GM18499 (cell line): ENCODE results near the gene SEMG1.

Source experiments
- ATAC-seq: cut with Tn5 transposase; IDR thresholded peaks from one replicate; pipeline ENCODE4 v1.9.1; 2021; ENCODE audit warnings: moderate number of reproducible peaks; ENCODE audit not compliant: insufficient read depth, unreplicated experiment

The SEMG1 gene, protein sequence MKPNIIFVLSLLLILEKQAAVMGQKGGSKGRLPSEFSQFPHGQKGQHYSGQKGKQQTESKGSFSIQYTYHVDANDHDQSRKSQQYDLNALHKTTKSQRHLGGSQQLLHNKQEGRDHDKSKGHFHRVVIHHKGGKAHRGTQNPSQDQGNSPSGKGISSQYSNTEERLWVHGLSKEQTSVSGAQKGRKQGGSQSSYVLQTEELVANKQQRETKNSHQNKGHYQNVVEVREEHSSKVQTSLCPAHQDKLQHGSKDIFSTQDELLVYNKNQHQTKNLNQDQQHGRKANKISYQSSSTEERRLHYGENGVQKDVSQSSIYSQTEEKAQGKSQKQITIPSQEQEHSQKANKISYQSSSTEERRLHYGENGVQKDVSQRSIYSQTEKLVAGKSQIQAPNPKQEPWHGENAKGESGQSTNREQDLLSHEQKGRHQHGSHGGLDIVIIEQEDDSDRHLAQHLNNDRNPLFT

DNA sequence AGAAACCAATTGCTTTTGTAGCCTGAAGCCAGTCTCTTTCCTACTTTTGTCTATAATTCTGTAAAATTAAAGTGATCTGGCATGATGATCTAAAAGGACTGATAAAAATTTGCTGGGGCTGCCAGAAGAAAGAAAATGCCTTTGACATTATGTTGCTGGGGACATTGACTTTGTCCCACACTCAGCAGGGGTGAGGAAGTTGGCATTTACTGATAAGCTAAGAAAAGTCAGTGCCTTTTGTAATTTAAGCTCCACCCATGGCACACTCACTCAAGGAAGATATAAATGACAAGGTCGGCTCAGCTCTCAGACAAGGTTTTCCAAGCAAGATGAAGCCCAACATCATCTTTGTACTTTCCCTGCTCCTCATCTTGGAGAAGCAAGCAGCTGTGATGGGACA is at the start of gene SEMG1:
Gene SEMG1, plus strand, starts transcription at position 309 of the 400 bp plus-strand sequence. Its CDS starts 21 bp downstream, at position 330.
- no peak for ATAC-seq

- no peak for ATAC-seq
Measured at GRCh38 chr20:45157962-45158361, 48.9 kb upstream of the SEMG1 start.

DNA sequence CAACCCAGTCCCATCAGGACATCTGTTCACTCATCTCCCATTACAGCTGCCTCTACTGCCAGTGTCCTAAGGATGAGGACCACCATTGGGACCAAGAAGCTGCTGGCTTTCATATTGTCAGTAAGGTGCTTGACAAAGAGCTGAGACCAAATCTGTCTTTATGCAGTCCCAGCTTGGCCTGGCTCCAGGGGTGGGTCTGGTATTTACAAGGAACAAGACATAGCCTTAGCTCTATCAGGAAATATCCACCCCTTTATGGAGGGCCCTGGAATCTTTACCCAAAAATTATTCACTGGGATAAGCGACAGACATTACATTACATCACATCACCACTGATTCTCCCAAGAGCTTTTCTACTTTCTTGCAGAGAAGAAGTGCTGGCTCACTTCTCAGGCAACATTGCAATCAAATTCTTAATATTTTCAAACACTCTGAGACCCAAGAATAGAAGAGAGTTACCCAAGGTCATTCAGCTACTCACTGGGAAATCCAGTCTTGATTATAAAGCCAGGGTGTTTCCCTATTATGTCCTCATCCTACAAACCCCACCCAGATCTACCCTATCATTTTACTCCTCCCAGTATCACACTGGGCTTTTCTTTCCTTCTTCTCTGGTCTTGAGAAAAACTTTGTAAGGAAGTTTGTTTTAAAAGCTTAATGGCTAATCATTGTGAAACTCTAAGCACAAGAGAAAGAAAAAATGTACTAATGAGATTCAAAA is 43.6 kb upstream of the SEMG1 start:
- ATAC-seq, result no peak

- ATAC-seq, result no peak
Measured at GRCh38 chr20:45164906-45165305, 41.9 kb upstream of the SEMG1 start.

GRCh38 chr20:45173522-45173921 is 33.3 kb upstream of the SEMG1 start:
- no peak for ATAC-seq

- ATAC-seq, result no peak
Measured at GRCh38 chr20:45174434-45175364, 32.1 kb upstream of the SEMG1 start, which contains the start of gene PI3. Gene PI3 (plus strand): TSS chr20:45174902. CDS start chr20:45174923, 21 bp downstream.

DNA sequence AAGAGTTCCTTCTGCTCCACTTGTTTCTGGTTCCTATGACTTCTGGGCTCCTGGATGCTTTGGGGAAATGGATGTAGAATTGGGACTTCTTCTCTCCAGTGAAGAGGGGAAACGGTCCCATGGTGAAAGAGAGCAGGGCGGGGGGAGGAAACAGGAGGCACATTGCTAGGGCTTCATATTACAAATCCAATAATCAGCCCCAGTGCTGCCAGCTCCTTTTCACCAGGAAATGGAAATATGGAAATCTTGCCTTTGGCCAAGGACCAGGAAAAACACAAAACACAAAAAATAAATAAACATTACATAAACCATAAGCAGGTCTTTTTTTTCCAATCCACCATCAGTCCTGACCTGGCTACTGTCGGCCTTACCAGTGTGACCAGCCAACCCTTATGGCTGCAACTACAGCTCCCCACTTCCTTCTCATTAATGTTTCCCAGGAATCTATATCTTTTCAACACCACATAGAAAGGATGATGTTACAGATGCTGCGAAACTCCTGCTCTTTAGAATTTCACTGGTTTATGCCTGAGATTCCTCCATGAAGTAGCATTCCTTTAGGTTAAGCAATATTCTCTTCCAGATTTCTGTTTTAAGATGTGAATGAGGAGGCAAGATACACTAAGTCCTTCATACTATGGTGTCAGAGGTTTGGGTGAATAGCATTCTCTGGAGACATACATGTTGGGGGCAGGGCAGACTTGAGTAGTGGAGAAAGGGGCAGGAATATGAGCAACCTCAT is 30.1 kb upstream of the SEMG1 start:
- no peak for ATAC-seq

DNA sequence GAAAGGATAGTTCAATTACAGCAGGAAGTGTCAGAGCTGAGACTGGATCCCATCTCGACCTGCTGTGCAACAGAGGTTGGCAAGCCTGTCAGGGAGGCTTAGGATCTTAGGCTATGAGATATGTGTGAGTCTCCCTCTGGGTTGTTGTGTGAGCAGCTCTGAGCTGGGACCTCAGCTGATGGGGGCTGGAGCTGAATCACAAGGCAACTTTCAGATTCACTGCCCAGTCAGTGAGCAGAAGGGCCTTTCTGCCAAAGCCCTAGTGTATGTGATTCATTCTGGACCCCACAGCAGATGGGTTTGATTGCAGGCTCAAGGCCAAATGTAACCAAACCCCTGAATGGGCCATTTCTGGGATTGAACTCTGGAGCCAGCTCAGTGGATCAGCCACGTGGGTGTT is 27.7 kb upstream of the SEMG1 start:
- ATAC-seq, result no peak

DNA sequence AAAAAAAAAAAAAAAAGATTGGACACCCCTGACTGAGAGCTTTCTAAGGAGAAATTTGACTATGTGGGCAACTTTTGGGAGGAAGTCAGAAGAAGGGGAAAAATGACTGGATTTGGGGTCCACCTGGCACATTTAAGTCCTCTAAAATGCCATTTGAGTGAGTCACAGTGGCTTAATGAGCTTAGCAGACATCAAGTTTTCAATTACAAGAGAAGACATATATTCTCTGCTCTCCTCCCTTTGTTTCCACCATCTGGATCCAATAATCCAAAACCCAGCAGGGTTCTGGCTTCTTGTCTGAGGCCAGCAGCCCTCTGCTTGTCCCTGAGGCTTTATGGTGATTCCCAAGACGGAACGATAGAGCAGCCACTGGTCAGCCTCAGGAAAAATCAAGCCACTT is 25.2 kb upstream of the SEMG1 start:
- no peak for ATAC-seq

DNA sequence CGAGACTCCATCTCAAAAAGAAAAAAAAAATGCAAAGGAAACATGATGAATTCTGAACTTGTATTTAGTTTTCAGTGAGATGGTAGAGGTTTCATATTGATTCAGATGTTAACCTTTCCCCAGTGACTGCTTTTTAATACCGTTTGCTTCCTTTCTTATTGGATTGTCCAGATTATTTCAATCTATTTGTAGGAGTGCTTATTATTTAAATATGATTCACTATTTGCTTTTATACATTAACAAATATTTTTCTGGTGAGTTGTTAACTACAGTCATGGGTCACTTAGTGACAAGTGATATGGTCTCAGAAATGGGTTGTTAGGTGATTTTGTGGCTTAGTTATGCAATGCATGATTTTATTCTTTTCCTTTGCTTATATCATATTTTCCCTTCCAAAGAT is 23.7 kb upstream of the SEMG1 start:
- ATAC-seq, result no peak

GRCh38 chr20:45187693-45188092 is 19.1 kb upstream of the SEMG1 start:
- no peak for ATAC-seq

- ATAC-seq, result no peak
Measured at GRCh38 chr20:45189067-45189609, 17.7 kb upstream of the SEMG1 start.

GRCh38 chr20:45189861-45190260 is 17.0 kb upstream of the SEMG1 start:
- no peak for ATAC-seq

DNA sequence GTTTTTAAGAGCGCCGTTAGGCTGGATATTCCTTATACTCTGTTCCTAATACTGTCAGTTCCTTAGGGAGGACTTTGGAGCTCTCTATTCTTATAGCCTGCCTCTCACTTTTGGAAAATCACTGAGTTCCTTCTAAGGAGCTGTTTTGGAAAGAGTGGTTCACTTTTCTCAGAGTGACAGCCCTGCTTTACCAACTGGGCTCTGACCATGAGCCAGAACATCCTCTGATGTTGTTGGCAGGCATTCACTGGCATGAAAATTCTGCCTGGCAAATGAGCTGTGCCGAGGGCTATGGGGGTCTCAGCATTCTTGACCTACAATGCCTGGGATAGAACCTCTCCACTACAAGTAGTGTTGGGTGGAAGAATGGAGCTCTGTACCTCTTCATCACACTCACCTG is 14.9 kb upstream of the SEMG1 start:
- no peak for ATAC-seq

GRCh38 chr20:45193331-45193730 is 13.5 kb upstream of the SEMG1 start:
- ATAC-seq, result no peak

GRCh38 chr20:45209924-45210323 is 3.1 kb downstream of the SEMG1 start:
- no peak for ATAC-seq

- no peak for ATAC-seq
Measured at GRCh38 chr20:45211569-45212474, 5.0 kb downstream of the SEMG1 start.

- no peak for ATAC-seq
Measured at GRCh38 chr20:45212836-45213235, 6.0 kb downstream of the SEMG1 start.
